HL-60/S4 (cell line): ENCODE results near the gene SEC23A.
"Not testable (repeated sequence)": the region's sequence is repeated elsewhere in the genome, so short reads cannot be mapped to it uniquely, and the experiment has no call there.

Experiments
- in situ Hi-C: fragments of 300-500 bp; cut with MboI; formaldehyde crosslinking; loops from 2 replicates; pipeline ENCODE4 v1.14.3; 2022; ENCODE audit warnings: low sequenced_read_pairs

Gene SEC23A

GRCh38 chr14:39102969-39103957 lies at the start of gene SEC23A:
TSS of gene SEC23A (minus strand) at chr14:39103235. CDS start at chr14:39096118, 7,117 bp downstream.
- in situ Hi-C loops, result no loop called here

GRCh38 chr14:39145266-39145966 lies 42.4 kb upstream of the SEC23A start:
- in situ Hi-C loops, result no loop called here

- in situ Hi-C loops, result not testable (repeated sequence)
These were observed 40.2 kb upstream of the SEC23A start for GRCh38 chr14:39143226-39143625.

GRCh38 chr14:39141623-39142022 lies 38.6 kb upstream of the SEC23A start:
- in situ Hi-C loops, result not testable (repeated sequence)

- in situ Hi-C loops, result no loop called here
These were observed 37.1 kb upstream of the SEC23A start for GRCh38 chr14:39140170-39140569.

GRCh38 chr14:39138440-39138839 lies 35.4 kb upstream of the SEC23A start:
- in situ Hi-C loops, result no loop called here

- in situ Hi-C loops, result not testable (repeated sequence)
These were observed 34.8 kb upstream of the SEC23A start for GRCh38 chr14:39137835-39138234.

GRCh38 chr14:39122330-39123138 lies 19.5 kb upstream of the SEC23A start:
- in situ Hi-C loops, result no loop called here

GRCh38 chr14:39114073-39114838 lies 11.2 kb upstream of the SEC23A start, which contains the start of gene GEMIN2:
TSS of gene GEMIN2 (plus strand) at chr14:39114323. CDS start at chr14:39114339, 16 bp downstream.
- in situ Hi-C loops, result no loop called here

GRCh38 chr14:39113685-39114072 lies 10.6 kb upstream of the SEC23A start:
- in situ Hi-C loops, result no loop called here

GRCh38 chr14:39109893-39110715 lies 7.1 kb upstream of the SEC23A start:
- in situ Hi-C loops, result no loop called here

GRCh38 chr14:39108791-39109190 lies 5.8 kb upstream of the SEC23A start:
- in situ Hi-C loops, result no loop called here

GRCh38 chr14:39107591-39107996 lies 4.6 kb upstream of the SEC23A start:
- in situ Hi-C loops, result no loop called here

- in situ Hi-C loops, result not testable (repeated sequence)
These were observed 1.2 kb upstream of the SEC23A start for GRCh38 chr14:39104078-39104801.

GRCh38 chr14:39102265-39102968 lies 618 bp downstream of the SEC23A start:
- in situ Hi-C loops, result no loop called here

GRCh38 chr14:39099748-39100147 lies 3.3 kb downstream of the SEC23A start:
- in situ Hi-C loops, result no loop called here

- in situ Hi-C loops, result not testable (repeated sequence)
These were observed 3.8 kb downstream of the SEC23A start for GRCh38 chr14:39099215-39099614.

GRCh38 chr14:39097159-39097558 lies 5.9 kb downstream of the SEC23A start:
- in situ Hi-C loops, result no loop called here
